ENCODE measurements around the gene ASB15.
A peak's percentile ranks its signal among the peaks of the same experiment; 100 is the strongest.

The ASB15 gene

GRCh38 chr7:123637203-123637602 is 35.6 kb downstream of the ASB15 start:
- TF ChIP-seq SNAI2 (CRISPR knock-in tag; IDR thresholded peaks at IDR 0.05) (no peak), ZFP30 (CRISPR knock-in tag; IDR thresholded peaks at IDR 0.05) (no peak), TSHZ2 (CRISPR knock-in tag; IDR thresholded peaks at IDR 0.05) (no peak), ZNF565 (CRISPR knock-in tag; conservative IDR thresholded peaks at IDR 0.05; ENCODE audit: low read depth) (no peak), CSDC2 (CRISPR knock-in tag; IDR thresholded peaks at IDR 0.05) (no peak), ISL1 (CRISPR knock-in tag; IDR thresholded peaks at IDR 0.05) (no peak), TCF4 (CRISPR knock-in tag; IDR thresholded peaks at IDR 0.05; ENCODE audit: borderline replicate concordance) (no peak), CREB5 (CRISPR knock-in tag; IDR thresholded peaks at IDR 0.05; ENCODE audit: low read depth) (no peak), ZC3H10 (CRISPR knock-in tag; IDR thresholded peaks at IDR 0.05) (no peak), ZNF8 (CRISPR knock-in tag; IDR thresholded peaks at IDR 0.05) (no peak), PATZ1 (CRISPR knock-in tag; IDR thresholded peaks at IDR 0.05; ENCODE audit: borderline replicate concordance) (no peak), TOX (CRISPR knock-in tag; IDR thresholded peaks at IDR 0.05; ENCODE audit: borderline replicate concordance) (no peak), PPARA (CRISPR knock-in tag; IDR thresholded peaks at IDR 0.05; ENCODE audit: borderline replicate concordance) (no peak), ARNTL (CRISPR knock-in tag; IDR thresholded peaks at IDR 0.05; ENCODE audit: borderline replicate concordance, low read depth) (no peak), RARB (CRISPR knock-in tag; IDR thresholded peaks at IDR 0.05) (no peak), ESRRG (CRISPR knock-in tag; IDR thresholded peaks at IDR 0.05) (no peak)
- peak; percentile 24; the same call in 1 of the 3 replicates for ATAC-seq

- no peak for ATAC-seq
- TF ChIP-seq BACH2 (CRISPR knock-in tag; IDR thresholded peaks at IDR 0.05; ENCODE audit: borderline replicate concordance) (no peak), CREB5 (CRISPR knock-in tag; IDR thresholded peaks at IDR 0.05; ENCODE audit: low read depth) (no peak), TCF4 (CRISPR knock-in tag; IDR thresholded peaks at IDR 0.05; ENCODE audit: borderline replicate concordance) (no peak)
These were observed 36.3 kb downstream of the ASB15 start for GRCh38 chr7:123637878-123638277.

GRCh38 chr7:123639631-123640030 is 38.0 kb downstream of the ASB15 start:
- TF ChIP-seq TCF4 (CRISPR knock-in tag; IDR thresholded peaks at IDR 0.05; ENCODE audit: borderline replicate concordance) (no peak), CSDC2 (CRISPR knock-in tag; IDR thresholded peaks at IDR 0.05) (no peak), POU6F1 (CRISPR knock-in tag; IDR thresholded peaks at IDR 0.05; ENCODE audit: borderline replicate concordance, low read depth) (no peak), PATZ1 (CRISPR knock-in tag; IDR thresholded peaks at IDR 0.05; ENCODE audit: borderline replicate concordance) (no peak), RARB (CRISPR knock-in tag; IDR thresholded peaks at IDR 0.05) (no peak), ARNTL (CRISPR knock-in tag; IDR thresholded peaks at IDR 0.05; ENCODE audit: borderline replicate concordance, low read depth) (no peak), ZFP3 (CRISPR knock-in tag; IDR thresholded peaks at IDR 0.05) (no peak), TOX (CRISPR knock-in tag; IDR thresholded peaks at IDR 0.05; ENCODE audit: borderline replicate concordance) (no peak), ZNF8 (CRISPR knock-in tag; IDR thresholded peaks at IDR 0.05) (no peak)
- no peak for ATAC-seq
